Spinal cord (tissue), 10 donors: ENCODE measurements around the gene NUP58. TPM values are rescaled to one million over a fixed set of nuclear protein-coding genes. Genes with fewer than 3 reads are reported as not detected.
A peak's percentile ranks its signal among the peaks of the same experiment; 100 is the strongest.

Experiments
- DNase-seq, 6 donors: peaks; one replicate each; pipeline versions ENCODE4 v3.0.0 to v3.0.0-alpha.2; 2013 to 2015; ENCODE audit warnings: low spot score in 6 of 6, low read depth in 4 of 6
- H3K27ac ChIP-seq: one replicate; pipeline ENCODE4 v1.5.1; 2013; ENCODE audit warnings: low read depth, low read length, control low read depth
- H3K27me3 ChIP-seq: one replicate; pipeline ENCODE4 v1.6.1; 2013; ENCODE audit warnings: low read length; ENCODE audit not compliant: control insufficient read depth, insufficient read depth
- H3K36me3 ChIP-seq: one replicate; pipeline ENCODE4 v1.6.1; 2013; ENCODE audit warnings: low read length; ENCODE audit not compliant: control insufficient read depth, insufficient read depth
- H3K4me1 ChIP-seq: one replicate; pipeline ENCODE4 v1.6.1; 2013; ENCODE audit warnings: low read length; ENCODE audit not compliant: control insufficient read depth, insufficient read depth
- H3K4me3 ChIP-seq: one replicate; pipeline ENCODE4 v1.5.1; 2013; ENCODE audit warnings: low read depth, low read length, control low read depth
- H3K9me3 ChIP-seq: one replicate; pipeline ENCODE4 v1.6.1; 2013; ENCODE audit warnings: low read length; ENCODE audit not compliant: control insufficient read depth, insufficient read depth
- WGBS: methylation state at CpG from one replicate; pipeline ENCODE4 v1.1.5; 2013; ENCODE audit warnings: missing lambda C conversion rate; ENCODE audit not compliant: insufficient coverage; 5-methylcytosine and 5-hydroxymethylcytosine counted together
- polyA plus RNA-seq, 2 donors: library from polyadenylated mRNA; unstranded; fragments of 120-200 nt; gene quantifications; one replicate each; pipeline ENCODE4 v1.2.1, GENCODE V29; 2013; ENCODE audit not compliant: insufficient read length in 2 of 2
- total RNA-seq, 2 donors: library from RNA; depleted of rRNA in 1 of 2; stranded (reverse); fragments of 120-200 nt in 1 of 2; fragments of >200 nt in 1 of 2; gene quantifications; one replicate each; pipeline versions ENCODE4 v1.2.3 to v1.2.4, GENCODE V29; 2013 to 2014
- donor health status: healthy.

The NUP58 gene
- total and polyA plus RNA-seq, 4 donors: 37.6 to 89.5 (median 46.1) TPM

DNA sequence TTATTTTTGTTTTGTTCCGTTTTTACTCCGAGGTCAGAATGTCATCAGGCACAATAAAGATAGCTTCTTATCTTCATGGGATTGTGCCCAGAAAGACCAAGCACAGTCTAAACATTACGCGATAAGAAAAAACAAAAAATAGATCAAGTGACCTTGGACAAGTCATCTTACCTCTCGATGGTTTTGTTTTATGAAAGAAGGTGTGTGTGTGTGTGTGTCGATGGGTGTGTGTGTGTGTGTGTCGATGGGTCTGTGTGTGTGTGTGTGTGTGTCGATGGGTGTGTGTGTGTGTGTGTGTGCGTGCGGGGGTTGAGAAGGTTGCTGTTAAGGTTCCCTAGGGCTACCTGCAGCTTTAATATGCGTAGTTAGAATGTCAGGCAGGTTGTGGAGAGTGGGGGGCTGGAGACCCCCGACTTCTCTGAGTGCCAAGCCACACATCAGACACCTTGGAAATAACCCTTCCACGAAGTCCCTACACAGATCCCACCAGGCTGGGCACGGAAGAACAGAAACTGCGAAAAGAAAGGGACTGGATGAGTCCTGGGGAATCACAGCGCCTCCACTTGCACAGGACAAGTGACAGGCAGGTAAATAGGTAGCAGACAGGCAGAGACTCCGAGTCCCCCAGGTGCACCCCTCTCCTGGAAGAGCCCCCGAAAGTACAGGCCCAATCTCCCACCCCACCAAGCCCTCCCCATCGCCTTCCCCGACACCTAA lies 69.9 kb downstream of the NUP58 start:
- Histone ChIP-seq H3K27me3 (peaks cover 20% of the 10 kb centered on the region), H3K4me3 (peak overlapping the region; percentile 22), H3K4me1 (peaks cover 9% of the 10 kb centered on the region), H3K27ac (no peak overlapping the region), H3K36me3 (no peaks in the 10 kb centered on the region), H3K9me3 (no peaks in the 10 kb centered on the region)
- WGBS: 47% methylated on average over 15 of the region's 20 CpGs
- DNase-seq: peak in 3 of 6 donors; percentile 4 to 83 (median 10)

DNA sequence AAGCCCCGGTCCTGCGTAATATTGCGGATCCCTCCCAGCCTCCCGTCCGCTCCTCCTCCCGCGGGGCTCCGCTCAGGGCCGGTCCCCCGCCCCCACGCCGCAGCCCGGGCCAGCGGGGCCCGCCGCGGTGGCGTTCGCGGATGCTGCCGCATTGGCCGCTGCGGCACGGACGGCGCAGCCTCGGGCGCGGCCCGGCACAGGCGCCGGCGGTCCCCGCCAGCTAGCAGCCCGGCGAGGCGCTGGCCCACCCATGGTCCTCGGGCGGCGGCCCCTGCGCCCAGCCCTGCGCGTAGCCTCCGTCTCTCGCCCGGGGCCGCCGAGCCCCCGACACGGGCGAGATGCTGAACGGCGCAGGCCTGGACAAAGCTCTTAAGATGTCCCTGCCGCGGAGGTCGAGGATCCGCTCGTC lies 70.5 kb downstream of the NUP58 start, which contains the start of gene ATP8A2:
Gene ATP8A2 (plus strand): TSS at position 100 of the 409 bp plus-strand sequence. CDS start 239 bp downstream, at position 339.
- no peaks in the 10 kb centered on the region for H3K9me3 ChIP-seq
- H3K27me3 ChIP-seq: peaks cover 20% of the 10 kb centered on the region
- peaks cover 9% of the 10 kb centered on the region for H3K4me1 ChIP-seq
- peak in 3 of 6 donors; percentile 6 to 71 (median 23) for DNase-seq
- no peaks in the 10 kb centered on the region for H3K36me3 ChIP-seq
- H3K27ac ChIP-seq: peak within 1 kb of the TSS; percentile 38
- peak within 1 kb of the TSS; percentile 40 for H3K4me3 ChIP-seq
- WGBS: under 1% methylated on average over 58 of the region's 58 CpGs

DNA sequence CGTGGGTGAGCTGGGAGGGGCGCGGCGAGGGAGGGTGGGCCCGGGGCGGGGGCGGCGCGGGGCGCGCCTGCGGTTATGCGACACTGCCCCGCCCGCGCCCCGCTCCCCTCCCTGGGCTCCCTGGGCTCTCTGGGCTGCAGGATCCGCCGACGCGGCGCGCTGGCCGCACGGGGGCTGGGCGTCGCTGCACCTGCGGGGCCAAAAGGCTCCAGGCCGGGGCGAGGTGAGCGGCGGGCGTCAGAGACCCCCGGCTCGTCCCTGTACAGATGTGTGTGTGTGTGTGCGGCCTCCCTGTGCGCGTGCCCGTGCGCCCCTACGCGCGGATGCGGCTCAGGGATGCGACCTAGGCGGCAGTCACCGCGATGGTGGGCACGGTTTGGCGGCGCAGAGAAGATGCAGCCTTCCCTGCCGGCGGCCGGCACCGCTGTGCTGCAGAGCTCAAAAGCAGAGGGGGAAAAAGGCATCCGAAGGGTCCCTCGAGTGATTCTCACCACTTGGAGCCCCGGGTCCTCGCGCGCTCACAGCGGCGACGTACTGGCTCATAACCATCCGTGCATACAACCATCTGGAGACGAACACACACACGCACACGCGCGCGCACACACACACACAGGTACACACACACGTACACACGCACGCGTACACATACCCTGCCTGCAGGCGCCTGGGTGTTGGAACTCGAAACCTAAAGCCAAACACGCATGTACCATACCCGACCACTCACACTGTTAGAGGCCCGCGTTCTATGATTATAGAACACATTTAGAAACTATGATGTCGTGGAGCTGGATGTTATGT lies 71.1 kb downstream of the NUP58 start:
- 6% methylated on average over 78 of the region's 82 CpGs for WGBS
- Histone ChIP-seq H3K27ac (peak overlapping the region; percentile 38), H3K4me3 (peak overlapping the region; percentile 40), H3K4me1 (peaks cover 9% of the 10 kb centered on the region), H3K9me3 (no peaks in the 10 kb centered on the region), H3K27me3 (peaks cover 20% of the 10 kb centered on the region), H3K36me3 (no peaks in the 10 kb centered on the region)
- DNase-seq: peak in 5 of 6 donors; percentile 36 to 93 (median 48)

DNA sequence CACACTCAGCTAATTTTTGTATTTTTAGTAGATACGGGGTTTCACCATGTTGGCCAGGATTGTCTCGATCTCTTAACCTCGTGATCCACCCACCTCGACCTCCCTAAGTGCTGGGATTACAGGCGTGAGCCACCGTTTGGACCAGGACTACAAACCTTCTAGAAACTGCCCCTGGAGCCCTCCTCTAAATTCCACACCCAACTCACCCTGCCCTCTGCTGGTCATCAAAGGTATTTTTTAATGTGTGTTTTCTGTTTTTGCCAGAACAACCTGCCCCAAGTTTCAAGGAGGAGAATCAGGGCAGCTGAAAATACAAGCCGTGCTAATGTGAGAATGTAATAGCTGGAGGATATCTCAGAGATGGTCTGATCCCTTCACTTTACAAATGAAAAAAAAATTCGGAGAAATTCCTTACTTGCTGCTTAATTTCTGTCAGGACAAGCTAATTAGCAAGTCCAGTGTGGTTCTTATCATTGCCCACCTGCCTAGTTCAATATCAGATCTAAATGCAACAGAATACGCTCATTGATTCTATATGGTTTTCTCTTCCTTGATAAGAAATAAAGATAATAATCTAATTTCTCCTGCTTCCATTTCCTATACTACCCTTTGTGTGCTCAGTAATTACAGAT lies 74.4 kb downstream of the NUP58 start:
- H3K4me1 ChIP-seq: peaks cover 9% of the 10 kb centered on the region
- peak in 2 of 6 donors; percentile 49 to 57 for DNase-seq
- WGBS: 21% methylated on average over 5 of the region's 9 CpGs

DNA sequence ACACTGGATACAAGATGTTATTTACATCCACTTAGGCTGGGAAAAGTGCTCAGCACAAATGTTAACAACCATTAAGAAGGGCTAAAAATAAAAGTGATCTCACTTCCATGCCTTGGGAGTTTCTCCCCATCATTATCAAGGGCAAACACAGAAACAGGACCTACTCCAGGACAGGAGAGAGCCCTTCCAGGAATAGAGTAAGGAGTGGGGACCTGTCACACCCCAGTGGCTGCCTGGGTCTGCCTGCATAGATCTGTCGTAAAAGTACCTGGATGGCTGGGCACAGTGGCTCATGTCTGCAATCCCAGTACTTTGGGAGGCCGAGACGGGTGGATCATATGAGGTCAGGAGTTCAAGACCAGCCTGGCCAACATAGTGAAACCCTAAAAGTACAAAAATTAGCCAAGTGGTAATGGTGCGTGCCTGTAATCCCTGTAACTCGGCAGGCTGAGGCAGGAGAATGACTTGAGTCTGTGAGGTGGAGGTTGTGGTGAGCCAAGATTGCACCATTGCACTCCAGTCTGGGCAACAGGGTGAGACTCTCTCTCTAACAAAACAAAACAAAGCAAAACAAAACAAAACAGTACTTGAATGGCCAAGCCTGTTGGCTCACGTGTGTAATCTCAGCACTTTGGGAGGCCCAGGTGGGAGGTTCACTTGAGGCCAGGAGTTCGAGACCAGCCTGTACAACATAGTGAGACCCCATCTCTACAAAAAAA lies 76.0 kb downstream of the NUP58 start:
- Histone ChIP-seq H3K27me3 (peaks cover 12% of the 10 kb centered on the region), H3K36me3 (no peaks in the 10 kb centered on the region), H3K9me3 (no peaks in the 10 kb centered on the region), H3K4me3 (no peak overlapping the region), H3K27ac (no peak overlapping the region), H3K4me1 (peaks cover 4% of the 10 kb centered on the region)
- DNase-seq: no peak
- 90% methylated on average over 5 of the region's 7 CpGs for WGBS

More for the DNA sequence above, 74.4 kb downstream of the NUP58 start:
- Histone ChIP-seq H3K27ac (no peak overlapping the region), H3K4me3 (no peak overlapping the region), H3K27me3 (peaks cover 20% of the 10 kb centered on the region), H3K36me3 (no peaks in the 10 kb centered on the region), H3K9me3 (no peaks in the 10 kb centered on the region)

DNA sequence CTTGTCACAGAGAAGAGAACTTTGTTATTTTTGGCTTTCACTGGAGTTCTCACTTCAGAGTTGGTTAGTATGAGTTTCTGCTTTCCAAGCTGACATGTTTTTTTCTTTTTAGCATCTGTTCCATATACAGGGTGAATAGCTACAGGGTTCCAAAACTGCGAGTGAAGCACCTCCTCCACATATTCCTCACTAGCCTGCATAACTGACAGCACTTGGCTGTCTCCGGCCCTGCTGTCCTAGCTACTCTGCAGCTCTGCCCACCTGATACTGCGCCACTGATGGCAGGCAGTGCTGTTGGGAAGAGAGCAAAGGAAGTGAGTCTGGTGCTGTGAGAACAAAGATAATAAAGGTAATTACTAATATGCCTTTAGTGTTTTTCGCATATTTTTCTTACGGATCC lies 77.1 kb downstream of the NUP58 start:
- Histone ChIP-seq H3K9me3 (no peaks in the 10 kb centered on the region), H3K36me3 (no peaks in the 10 kb centered on the region), H3K4me1 (no peaks in the 10 kb centered on the region), H3K27ac (no peak overlapping the region), H3K27me3 (peaks cover 2% of the 10 kb centered on the region), H3K4me3 (no peak overlapping the region)
- DNase-seq: peak in 2 of 6 donors; percentile 32 to 85
- 40% methylated on average over 1 of the region's 5 CpGs for WGBS

DNA sequence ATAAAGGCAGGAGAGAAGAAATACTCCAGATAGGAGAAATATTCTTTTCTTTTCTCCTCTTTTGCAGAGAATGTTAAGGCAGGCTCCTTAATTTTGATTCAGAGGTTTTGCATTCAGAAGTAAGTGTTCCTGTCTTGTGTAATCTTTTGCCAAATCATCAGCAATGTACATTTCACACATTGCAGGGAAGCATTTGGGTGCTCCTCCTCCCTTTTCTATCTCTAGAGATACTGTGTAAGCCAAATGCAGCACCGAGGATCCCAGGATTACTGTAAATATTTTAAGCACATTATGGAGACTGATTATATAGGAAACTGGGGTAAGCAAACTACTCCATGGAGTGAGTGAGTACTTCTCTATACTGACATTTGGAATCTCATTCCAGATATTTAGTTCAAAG lies 77.6 kb downstream of the NUP58 start:
- Histone ChIP-seq H3K27ac (no peak overlapping the region), H3K36me3 (no peaks in the 10 kb centered on the region), H3K27me3 (peaks cover 2% of the 10 kb centered on the region), H3K4me3 (no peak overlapping the region), H3K4me1 (no peaks in the 10 kb centered on the region), H3K9me3 (no peaks in the 10 kb centered on the region)
- peak in 2 of 6 donors; percentile 39 to 73 for DNase-seq
- no CpG with 5 or more reads among the region's 1 CpG for WGBS

DNA sequence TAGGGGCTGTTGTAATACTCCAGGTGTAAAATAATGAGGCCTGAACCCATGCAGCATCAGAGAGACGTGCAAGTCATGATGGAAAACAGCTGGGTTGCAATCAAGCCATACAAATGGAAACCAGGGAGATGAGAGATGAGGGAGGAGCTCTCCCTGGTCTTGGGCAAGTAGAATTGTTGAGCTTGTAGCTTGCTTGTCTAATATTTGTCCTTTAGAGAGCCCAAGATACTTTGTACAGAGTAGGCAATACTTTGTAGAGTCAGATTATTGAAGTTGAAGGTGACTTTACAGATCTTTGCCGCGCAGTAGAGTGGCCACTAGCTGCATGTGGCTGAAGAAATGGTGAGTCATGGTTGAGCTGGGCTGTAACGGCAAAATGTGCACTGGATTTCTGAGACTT lies 78.7 kb downstream of the NUP58 start:
- H3K4me3 ChIP-seq: no peak overlapping the region
- H3K9me3 ChIP-seq: no peaks in the 10 kb centered on the region
- WGBS: 75% methylated on average over 3 of the region's 4 CpGs
- no peaks in the 10 kb centered on the region for H3K36me3 ChIP-seq
- H3K27ac ChIP-seq: no peak overlapping the region
- peaks cover 2% of the 10 kb centered on the region for H3K27me3 ChIP-seq
- H3K4me1 ChIP-seq: no peaks in the 10 kb centered on the region
- no peak for DNase-seq

DNA sequence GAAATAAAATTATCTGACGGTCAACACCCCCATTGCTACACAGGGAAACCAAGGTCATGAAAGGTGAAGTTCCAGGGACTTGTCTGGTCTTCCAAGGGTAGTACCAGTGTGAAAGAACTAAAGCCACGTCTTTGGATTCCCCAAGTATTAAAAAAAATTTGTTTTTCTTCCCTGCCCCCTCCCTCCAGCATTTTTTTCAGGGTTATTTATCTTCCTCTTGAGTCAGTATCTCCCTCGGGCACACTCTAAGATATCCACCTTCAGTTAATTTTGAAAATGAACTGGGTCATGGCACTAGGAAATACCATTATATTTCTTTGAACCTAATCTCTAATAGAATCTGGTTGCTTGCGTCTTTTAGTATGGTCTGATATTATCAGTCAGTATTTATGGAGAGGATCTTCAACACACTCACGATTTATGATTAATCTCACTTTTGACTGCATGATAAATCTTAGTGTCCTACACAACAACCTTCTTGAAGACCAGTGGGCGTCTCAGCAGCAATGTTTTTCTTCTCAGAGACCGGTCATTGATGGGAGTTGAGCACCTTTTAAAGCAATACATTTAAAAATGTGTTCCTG lies 79.4 kb downstream of the NUP58 start:
- H3K4me1 ChIP-seq: no peaks in the 10 kb centered on the region
- no peaks in the 10 kb centered on the region for H3K9me3 ChIP-seq
- 79% methylated on average over 2 of the region's 7 CpGs for WGBS
- H3K36me3 ChIP-seq: no peaks in the 10 kb centered on the region
- no peak overlapping the region for H3K4me3 ChIP-seq
- H3K27me3 ChIP-seq: no peaks in the 10 kb centered on the region
- no peak overlapping the region for H3K27ac ChIP-seq
- DNase-seq: no peak
